NOMO-1 treated with DMSO at 0.1 percent for 48 hours (cell line): ENCODE results near the gene ABCA10.
A peak's percentile ranks its signal among the peaks of the same experiment; 100 is the strongest.

Experiments
- DNase-seq: peaks from one replicate; lab custom pipeline; 2025; ENCODE audit not compliant: unreplicated experiment; lab: John Stamatoyannopoulos, UW

Gene ABCA10

GRCh38 chr17:69103557-69104233, 124.9 kb downstream of the ABCA10 start:
- no peak for DNase-seq

GRCh38 chr17:69098625-69099024, 130.0 kb downstream of the ABCA10 start:
- DNase-seq, result peak; percentile 83
